ENCODE results near the gene PPM1K. TPM values are rescaled to one million over a fixed set of nuclear protein-coding genes. Genes with fewer than 3 reads are reported as not detected.

The PPM1K gene
- total RNA-seq, 2 experiments from 2014 or later: 65.7 to 87.7 TPM

GRCh38 chr4:88296413-88297211 is 12.3 kb upstream of the PPM1K start:
- no peaks in the 10 kb centered on the region for H3K9me2 ChIP-seq (ENCODE audit: insufficient read depth, low read length)
- no peak overlapping the region for H3K4me3 ChIP-seq (ENCODE audit: low read depth, low read length, poor library complexity, severe bottlenecking)
- H2AFZ ChIP-seq (ENCODE audit: low read length): no peak overlapping the region
- no TSS peak for BruUV-seq (replicated peaks)
- DNase-seq (ENCODE audit: low spot score): no peak
- no peaks in the 10 kb centered on the region for H3K79me2 ChIP-seq (ENCODE audit: insufficient read depth, low read depth, low read length)
- H3K4me2 ChIP-seq (ENCODE audit: low read length): no peak overlapping the region
- no peaks in the 10 kb centered on the region for H3K9me3 ChIP-seq (ENCODE audit: low read length)
- no peaks in the 10 kb centered on the region for H3K36me3 ChIP-seq (ENCODE audit: insufficient read depth, low read length)
- intact Hi-C loops (cut with micrococcal nuclease; ENCODE audit: unreplicated experiment): no loop called here
- ChIA-PET CTCF (ENCODE audit: unreplicated experiment) (interaction anchor here (0.5 to 1.5 kb wide), 2 partner anchors 10 to 52 kb away, joined by 3 read pairs; no protein-coding TSS in a partner anchor), POLR2A (interaction anchor here (0.7 to 7.5 kb wide), 7 partner anchors 9 to 243 kb away, joined by 3 to 53 read pairs (median 5); partner anchors contain the start of gene PPM1K)
- no peaks in the 10 kb centered on the region for H4K20me1 ChIP-seq (ENCODE audit: insufficient read depth, low read length)
- H3K27ac ChIP-seq (ENCODE audit: low read depth, low read length, poor library complexity, severe bottlenecking): no peak overlapping the region
- no peaks in the 10 kb centered on the region for H3K4me1 ChIP-seq (ENCODE audit: insufficient read depth, low read length, poor library complexity, severe bottlenecking)
- no peak for TF ChIP-seq CTCF (conservative IDR thresholded peaks at IDR 0.05; ENCODE audit: low read length)
- TF ChIP-seq EZH2phosphoT487 (IDR thresholded peaks at IDR 0.05; ENCODE audit: borderline replicate concordance, low read depth, low read length): no peak

DNA sequence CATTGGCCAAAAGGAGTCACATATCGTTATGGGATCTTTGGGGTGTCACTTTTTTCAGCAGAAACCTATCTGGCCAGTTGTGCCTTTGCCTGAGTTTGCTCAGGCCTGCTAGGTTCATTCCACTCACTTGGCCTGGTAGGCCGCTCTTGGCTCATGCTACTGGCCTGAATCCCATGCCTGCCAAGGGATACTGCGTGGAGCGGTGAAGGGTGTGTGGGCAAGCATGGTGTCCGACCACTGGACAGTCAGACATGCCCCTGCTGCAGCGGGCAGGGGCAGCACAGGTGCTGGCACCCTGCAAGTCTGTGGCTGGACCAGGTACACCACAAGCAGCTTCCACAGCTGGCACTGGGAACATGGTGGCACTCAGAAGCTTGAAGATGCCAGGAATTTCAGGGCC is 11.3 kb upstream of the PPM1K start:
- no peak overlapping the region for H3K4me2 ChIP-seq (ENCODE audit: low read length)
- no peaks in the 10 kb centered on the region for H3K9me3 ChIP-seq (ENCODE audit: low read length)
- no peak for TF ChIP-seq EZH2phosphoT487 (IDR thresholded peaks at IDR 0.05; ENCODE audit: borderline replicate concordance, low read depth, low read length)
- no peak for TF ChIP-seq CTCF (conservative IDR thresholded peaks at IDR 0.05; ENCODE audit: low read length)
- POLR2A ChIA-PET: interaction anchor here (0.7 to 7.5 kb wide), 4 partner anchors 9 to 19 kb away, joined by 4 to 53 read pairs (median 6); partner anchors contain the start of gene PPM1K
- no peaks in the 10 kb centered on the region for H4K20me1 ChIP-seq (ENCODE audit: insufficient read depth, low read length)
- no peak overlapping the region for H3K27ac ChIP-seq (ENCODE audit: low read depth, low read length, poor library complexity, severe bottlenecking)
- no peak overlapping the region for H2AFZ ChIP-seq (ENCODE audit: low read length)
- DNase-seq (ENCODE audit: low spot score): no peak
- H3K4me1 ChIP-seq (ENCODE audit: insufficient read depth, low read length, poor library complexity, severe bottlenecking): no peaks in the 10 kb centered on the region
- no peak overlapping the region for H3K4me3 ChIP-seq (ENCODE audit: low read depth, low read length, poor library complexity, severe bottlenecking)
- H3K79me2 ChIP-seq (ENCODE audit: insufficient read depth, low read depth, low read length): no peaks in the 10 kb centered on the region
- no peaks in the 10 kb centered on the region for H3K9me2 ChIP-seq (ENCODE audit: insufficient read depth, low read length)
- intact Hi-C loops (cut with micrococcal nuclease; ENCODE audit: unreplicated experiment): no loop called here
- BruUV-seq (replicated peaks): no TSS peak
- CTCF ChIA-PET (ENCODE audit: unreplicated experiment): no interaction called here
- H3K36me3 ChIP-seq (ENCODE audit: insufficient read depth, low read length): no peaks in the 10 kb centered on the region

DNA sequence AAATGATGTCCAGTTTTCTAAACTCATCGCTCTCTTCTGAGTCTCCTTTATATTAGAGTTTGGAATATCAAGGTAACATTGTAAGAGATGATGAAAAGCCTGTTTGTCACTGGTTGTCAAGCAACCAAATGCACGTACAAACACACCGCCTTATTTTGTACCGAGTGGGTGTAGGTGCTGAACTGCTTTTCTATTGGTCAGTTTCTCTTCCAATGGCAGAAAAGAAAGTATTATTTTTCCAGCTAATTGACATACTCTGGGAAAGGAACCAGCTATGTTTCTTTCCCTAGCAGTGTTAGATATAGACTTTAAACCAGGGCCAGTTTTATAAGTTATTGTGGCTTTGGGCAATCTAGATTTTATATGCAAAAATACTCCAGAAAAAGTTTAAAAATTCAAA is 6.6 kb upstream of the PPM1K start:
- H3K79me2 ChIP-seq (ENCODE audit: insufficient read depth, low read depth, low read length): no peaks in the 10 kb centered on the region
- no peak overlapping the region for H3K27ac ChIP-seq (ENCODE audit: low read depth, low read length, poor library complexity, severe bottlenecking)
- DNase-seq (ENCODE audit: low spot score): no peak
- TF ChIP-seq EZH2phosphoT487 (IDR thresholded peaks at IDR 0.05; ENCODE audit: borderline replicate concordance, low read depth, low read length) (no peak), CTCF (conservative IDR thresholded peaks at IDR 0.05; ENCODE audit: low read length) (no peak)
- no peaks in the 10 kb centered on the region for H4K20me1 ChIP-seq (ENCODE audit: insufficient read depth, low read length)
- H3K4me3 ChIP-seq (ENCODE audit: low read depth, low read length, poor library complexity, severe bottlenecking): no peak overlapping the region
- no peak overlapping the region for H3K4me2 ChIP-seq (ENCODE audit: low read length)
- H3K36me3 ChIP-seq (ENCODE audit: insufficient read depth, low read length): no peaks in the 10 kb centered on the region
- intact Hi-C loops (cut with micrococcal nuclease; ENCODE audit: unreplicated experiment): no loop called here
- BruUV-seq (replicated peaks): no TSS peak
- ChIA-PET CTCF (ENCODE audit: unreplicated experiment) (no interaction called here), POLR2A (interaction anchor here (0.6 to 2.3 kb wide), 4 partner anchors 10 to 21 kb away, joined by 3 to 9 read pairs (median 4); no protein-coding TSS in a partner anchor)
- H3K9me3 ChIP-seq (ENCODE audit: low read length): no peaks in the 10 kb centered on the region
- H3K9me2 ChIP-seq (ENCODE audit: insufficient read depth, low read length): no peaks in the 10 kb centered on the region
- H2AFZ ChIP-seq (ENCODE audit: low read length): no peak overlapping the region
- H3K4me1 ChIP-seq (ENCODE audit: insufficient read depth, low read length, poor library complexity, severe bottlenecking): peaks cover 12% of the 10 kb centered on the region
